Urothelium cell line (cell line): Measurements from ENCODE around the gene PUS3.
"Not testable (repeated sequence)": the region's sequence is repeated elsewhere in the genome, so short reads cannot be mapped to it uniquely, and the experiment has no call there.

Source experiments
- DNase-seq: peaks from one replicate; pipeline ENCODE4 v3.0.0; 2011; ENCODE audit warnings: low spot score, mixed read lengths
- FAIRE-seq: peaks from 2 replicates; lab custom pipeline; 2011; peaks lifted over from hg19 to GRCh38; lab: Jason Lieb, UNC

PUS3 gene

DNA sequence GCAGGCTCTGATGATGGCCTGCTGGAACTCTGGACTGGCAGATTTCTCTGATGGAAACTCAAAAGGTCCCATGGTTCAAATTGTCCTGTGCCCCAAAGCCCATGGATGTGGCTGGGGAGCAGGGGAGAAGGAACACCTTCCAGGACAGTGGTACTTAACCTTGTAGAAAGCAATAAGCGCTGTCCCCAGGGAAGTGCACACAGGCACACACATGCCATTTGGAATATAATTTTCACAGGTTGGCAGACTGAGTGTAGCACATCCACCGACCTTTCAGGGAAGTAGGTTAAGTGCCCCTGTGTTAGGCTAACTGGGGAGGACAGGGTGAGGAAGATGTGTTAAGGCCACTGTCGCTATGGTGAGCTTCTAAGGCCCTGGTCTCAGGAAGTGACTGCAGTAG is 19.1 kb upstream of the PUS3 start:
- FAIRE-seq (no peak), DNase-seq (no peak)

DNA sequence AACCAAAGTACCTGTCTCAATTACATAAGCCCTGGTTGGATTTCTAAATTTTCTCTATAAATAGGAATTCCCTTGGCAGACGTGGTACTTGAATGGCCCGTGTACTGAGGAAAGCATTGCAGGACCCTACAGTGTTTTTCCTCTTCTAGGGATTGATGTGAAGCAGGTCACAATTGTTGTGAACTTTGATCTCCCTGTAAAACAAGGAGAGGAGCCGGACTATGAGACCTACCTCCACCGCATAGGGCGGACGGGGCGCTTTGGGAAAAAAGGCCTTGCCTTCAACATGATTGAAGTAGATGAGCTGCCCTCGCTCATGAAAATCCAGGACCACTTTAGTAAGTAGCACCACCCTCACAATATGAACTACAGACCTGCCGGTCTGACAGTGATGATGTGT is 18.0 kb upstream of the PUS3 start:
- no peak for DNase-seq
- no peak for FAIRE-seq

DNA sequence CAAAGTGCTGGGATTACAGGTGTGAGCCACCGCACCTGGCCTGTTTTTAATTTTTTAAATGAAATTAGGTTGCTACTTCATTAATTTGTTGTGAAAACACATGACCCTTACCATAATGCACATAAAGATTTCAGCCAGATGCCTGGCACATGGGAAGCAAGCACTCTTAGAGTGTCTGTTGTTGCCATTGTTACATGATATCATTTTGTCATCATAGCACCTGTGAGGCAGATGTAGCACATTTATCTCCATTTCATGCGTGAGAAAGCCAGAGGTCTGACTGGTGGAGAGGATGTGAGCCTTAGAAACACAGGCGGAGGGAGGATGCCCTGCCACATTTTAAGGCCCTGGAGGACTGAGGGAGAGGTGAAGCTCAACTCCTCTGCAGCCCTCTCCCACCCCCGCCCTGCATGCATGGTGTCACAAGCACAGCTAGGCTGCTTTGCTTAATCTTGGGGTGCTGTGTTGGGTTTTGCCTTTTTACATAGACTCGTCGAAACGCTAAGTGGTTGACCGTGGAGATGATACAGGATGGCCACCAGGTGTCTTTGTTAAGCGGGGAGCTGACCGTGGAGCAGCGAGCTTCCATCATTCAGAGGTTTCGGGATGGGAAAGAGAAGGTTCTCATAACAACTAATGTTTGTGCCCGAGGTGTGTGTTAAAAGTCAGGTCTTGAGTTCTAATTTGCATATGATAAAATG is 15.3 kb upstream of the PUS3 start:
- no peak for DNase-seq
- FAIRE-seq, result no peak

DNA sequence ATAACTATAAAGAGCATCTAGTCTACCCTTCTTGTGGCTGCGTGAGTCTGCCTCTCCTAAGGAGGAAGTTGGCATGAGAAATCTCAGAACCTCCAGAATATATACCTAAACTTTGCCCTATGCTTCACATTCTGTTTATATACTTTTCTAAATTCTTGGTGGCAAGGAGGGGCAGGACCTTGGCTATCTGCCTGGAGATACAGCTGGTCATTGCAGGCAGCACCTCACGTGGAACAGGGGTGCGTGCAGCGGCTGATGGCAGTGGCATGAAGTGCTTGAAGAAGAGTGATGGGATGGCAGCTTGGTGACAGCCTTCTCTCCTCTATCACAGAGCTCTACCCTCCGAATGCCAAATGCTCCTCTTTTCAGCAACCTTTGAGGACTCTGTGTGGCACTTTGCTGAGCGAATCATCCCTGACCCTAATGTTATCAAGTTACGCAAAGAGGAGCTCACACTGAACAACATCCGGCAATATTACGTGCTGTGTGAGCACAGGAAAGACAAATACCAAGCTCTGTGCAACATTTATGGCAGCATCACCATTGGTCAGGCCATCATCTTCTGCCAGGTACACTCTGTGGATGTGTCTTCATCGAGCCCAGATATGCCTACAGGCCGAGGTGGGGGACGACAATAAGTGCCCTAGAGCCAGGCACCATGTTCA is 13.8 kb upstream of the PUS3 start:
- no peak for DNase-seq
- peak; percentile 73 for FAIRE-seq

DNA sequence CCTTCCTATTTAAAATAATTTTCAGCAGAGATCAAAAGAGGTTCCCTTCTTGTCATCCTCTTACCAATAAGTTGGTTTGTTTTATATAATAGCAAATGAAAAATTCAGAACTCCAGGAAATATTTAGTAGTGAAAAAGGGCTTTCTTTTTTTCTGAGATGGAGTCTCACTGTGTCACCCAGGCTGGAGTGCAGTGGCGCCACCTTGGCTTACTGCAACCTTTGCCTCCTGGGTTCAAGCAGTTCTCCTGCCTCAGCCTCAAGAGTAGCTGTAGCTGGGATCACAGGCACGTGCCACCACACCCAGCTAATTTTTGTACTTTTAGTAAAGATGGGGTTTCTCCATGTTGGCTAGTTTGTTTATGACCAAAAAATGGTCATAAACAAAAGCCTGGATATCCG is 11.6 kb upstream of the PUS3 start:
- DNase-seq, result not testable (repeated sequence)

DNA sequence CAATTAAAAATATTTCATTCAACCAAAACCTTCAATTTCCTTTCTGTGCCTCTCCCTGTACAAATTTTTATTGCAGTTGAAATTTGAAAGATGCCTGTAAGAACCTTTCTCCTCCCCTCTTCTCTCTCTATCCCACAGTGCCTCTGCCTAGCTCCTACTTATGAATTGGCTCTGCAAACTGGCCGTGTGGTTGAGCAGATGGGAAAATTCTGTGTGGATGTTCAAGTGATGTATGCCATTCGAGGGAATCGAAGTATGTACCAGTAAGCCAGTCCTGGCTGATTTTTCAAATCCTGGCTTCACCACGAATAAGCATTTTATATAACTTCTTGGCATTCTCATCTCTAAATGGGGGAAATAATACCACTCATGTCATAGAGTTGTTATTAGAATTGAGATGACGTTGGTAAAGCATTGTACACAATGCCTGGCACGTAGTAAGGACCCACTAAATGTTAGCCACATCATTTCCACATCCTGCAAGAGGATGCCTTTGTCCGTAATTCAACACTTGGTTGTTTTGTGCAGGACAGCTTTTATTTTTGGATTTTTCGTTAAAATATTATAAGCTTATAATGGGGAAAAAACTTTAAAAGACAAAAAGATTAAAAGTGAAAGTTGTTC is 7.3 kb upstream of the PUS3 start:
- DNase-seq (no peak), FAIRE-seq (no peak)

More for the DNA sequence above, 11.6 kb upstream of the PUS3 start:
- not testable (repeated sequence) for FAIRE-seq

DNA sequence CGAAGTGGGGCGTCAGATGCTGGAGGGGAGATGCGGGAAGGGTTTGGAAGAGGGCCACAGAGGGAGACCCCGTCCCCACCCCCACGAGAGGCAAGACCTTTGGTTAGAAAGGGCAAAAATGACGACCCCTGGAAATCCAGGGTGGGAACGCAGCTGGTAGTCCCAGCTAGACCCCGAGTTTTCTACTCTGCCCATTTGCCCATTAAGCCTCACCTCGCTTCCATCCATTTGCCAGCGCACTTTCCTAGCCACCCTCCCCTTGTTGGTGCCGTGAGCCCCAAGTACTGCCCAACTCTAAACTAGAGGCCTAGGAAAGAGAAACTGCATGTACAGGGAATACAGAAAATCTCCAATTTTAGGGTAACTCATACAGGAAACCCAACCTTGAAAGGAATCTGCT is 1.7 kb upstream of the PUS3 start:
- DNase-seq (no peak), FAIRE-seq (no peak)

DNA sequence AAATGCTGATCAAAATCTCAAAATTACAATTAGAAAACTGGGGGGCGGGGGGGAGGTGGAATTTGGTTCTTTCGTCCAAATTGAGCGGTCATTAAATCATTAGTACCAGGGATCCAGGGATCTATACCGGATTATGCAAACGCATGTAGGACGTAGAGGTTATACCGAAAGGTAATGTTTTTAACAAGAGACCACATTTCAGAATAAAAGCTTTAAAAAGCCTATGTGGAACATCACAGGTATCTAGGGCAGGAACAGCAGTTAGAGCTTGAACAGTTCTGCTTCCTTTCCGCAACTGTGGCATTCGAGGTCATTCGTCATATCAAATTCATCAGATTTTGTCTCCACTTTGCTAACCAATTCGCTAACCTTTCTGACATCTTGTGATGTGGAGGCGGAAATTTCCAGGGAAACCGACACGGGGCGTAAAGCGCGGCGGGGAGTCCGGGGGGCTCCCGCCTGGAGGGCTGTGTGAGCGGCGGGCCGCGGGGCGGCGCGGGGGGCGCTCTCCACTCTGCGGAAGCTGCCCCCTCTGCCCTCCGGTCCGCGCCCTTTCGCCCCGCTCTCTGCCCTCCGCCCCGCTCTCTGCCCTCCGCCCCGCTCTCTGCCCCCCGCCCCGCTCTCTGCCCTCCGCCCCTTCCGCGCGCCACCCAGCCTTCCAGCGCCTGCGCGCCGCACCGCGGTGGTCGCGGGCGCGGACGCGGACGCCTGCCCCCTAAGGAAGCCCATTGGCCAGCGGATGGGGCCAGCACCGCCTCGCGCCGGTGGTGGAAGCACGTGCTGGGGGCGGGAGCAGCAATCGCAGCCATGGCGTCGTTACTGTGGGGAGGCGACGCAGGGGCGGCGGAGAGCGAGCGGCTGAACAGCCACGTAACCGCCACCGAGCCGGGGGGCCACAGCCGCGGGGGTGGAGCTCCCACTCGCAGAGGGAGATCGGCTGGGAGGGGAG is 979 bp upstream of the PUS3 start, which contains the start of gene DDX25:
Gene DDX25, plus strand, starts transcription at position 798 of the 949 bp plus-strand sequence. Its CDS starts 10 bp downstream, at position 808.
- FAIRE-seq (no peak), DNase-seq (no peak)

DNA sequence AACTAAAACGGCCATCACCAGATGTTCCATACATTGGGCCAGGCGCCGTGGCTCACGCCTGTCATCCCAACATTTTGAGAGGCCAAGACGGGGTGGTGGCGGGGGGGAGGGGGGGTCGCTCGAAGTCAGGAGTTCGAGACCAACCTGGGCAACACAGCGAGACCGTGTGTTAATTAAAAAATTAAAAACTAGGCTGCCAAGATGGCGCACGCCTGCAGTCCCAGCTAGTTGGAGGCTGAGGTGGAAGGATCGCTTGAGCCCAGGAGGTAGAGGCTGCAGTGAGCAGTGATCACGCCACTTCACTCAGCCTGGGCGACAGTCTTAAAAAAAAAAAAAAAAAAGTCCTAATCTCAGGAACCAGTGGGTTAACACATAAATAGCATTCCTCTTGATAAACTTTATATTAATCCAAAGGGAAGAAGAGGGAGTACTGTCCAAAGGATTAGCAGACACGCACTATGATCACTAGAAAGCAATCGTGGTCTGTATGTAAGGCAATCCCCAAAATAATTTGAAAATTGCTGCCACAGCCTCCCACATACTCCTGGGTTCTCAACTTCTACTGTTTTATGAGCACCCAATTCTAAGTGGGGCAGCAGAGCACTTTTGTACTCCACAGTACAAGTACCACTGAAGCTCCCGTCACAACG is 604 bp downstream of the PUS3 start:
- no peak for FAIRE-seq

DNA sequence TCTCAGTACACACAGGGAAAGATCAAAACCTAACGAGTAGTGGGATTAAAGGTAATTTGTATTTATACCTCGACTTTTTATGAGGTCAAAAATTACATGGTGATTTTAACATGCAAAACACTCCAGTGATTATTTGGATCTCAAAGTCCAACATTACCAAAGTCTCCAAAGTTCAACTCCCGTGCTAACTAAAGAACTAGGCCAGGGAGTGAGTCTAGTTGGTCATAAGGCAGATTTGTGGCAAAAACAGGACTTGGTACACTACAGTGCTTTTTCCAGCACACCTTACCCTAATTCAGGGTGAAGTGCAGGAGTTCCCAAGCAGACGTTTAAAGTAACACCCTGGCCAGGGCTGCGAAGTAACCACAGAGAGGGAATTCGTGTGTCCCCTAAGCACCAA is 1.1 kb downstream of the PUS3 start:
- FAIRE-seq, result no peak

More for the DNA sequence above, 604 bp downstream of the PUS3 start:
- no peak for DNase-seq

DNA sequence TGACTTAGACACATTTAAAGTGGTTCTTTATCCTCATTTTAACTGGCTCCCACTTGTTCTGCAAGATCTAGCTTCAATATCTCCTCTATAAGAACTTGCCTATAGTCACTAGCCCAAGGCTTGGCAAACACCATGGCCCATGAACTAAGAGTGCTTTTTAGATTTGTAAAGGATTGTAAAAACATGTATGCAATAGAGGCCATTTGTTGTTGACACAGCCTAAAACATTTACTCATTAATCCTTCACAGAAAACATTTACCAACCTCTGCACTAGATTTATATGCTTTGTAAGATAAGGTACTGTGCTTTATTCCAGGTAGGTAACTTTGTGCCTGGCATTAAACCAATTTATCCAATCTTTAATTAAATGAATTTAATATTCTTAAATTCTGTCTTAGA is 10.0 kb downstream of the PUS3 start:
- FAIRE-seq (no peak), DNase-seq (no peak)

More for the DNA sequence above, 1.1 kb downstream of the PUS3 start:
- DNase-seq, result no peak

DNA sequence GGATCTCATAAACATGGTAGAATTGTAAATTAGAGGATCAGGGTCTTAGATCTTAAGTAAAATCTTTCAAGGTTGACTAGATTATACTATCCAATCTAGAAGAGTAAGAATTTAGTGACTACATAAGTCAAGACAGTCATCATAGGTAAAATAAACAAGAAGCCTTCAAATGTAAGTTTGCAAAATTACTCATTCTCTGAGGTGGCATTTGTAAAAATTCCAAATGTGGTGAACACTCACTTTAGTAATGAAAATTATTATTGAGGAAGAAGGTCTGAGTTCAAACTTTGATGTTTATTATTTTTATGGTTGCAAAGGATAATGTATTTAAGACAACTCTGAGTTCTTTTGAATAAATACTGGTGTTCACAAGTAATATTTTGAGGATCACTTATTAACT is 10.9 kb downstream of the PUS3 start:
- DNase-seq (no peak), FAIRE-seq (no peak)

DNA sequence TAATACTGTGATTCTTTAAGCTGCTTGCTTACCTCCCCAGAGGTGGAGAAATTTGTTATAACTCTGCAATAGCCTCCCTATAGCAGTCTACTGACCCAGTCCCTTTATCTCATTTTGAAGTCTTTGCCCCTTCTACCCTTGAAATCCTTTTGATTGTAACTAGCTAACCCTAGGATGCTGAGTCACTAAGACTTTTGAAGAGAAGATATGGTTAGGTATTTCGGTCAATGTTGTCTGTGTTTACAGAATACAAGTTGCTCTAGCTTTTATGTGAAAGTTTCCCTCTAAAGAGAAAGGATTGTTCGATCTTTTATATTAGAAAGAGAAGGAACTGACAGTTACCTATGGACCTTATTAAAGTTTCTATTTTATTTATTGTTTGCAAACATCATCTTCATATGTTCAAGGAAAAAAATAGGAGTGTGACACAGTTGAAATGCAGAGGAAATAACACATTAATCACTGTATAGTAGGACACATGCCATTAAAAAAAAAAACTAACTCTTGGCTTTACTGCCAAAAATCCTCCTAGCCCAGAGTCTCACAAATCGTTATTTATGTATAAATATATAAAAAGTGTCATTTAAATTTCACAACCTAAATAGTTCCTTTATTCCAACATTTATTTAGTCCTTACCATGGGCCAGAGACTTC is 12.4 kb downstream of the PUS3 start:
- no peak for FAIRE-seq

DNA sequence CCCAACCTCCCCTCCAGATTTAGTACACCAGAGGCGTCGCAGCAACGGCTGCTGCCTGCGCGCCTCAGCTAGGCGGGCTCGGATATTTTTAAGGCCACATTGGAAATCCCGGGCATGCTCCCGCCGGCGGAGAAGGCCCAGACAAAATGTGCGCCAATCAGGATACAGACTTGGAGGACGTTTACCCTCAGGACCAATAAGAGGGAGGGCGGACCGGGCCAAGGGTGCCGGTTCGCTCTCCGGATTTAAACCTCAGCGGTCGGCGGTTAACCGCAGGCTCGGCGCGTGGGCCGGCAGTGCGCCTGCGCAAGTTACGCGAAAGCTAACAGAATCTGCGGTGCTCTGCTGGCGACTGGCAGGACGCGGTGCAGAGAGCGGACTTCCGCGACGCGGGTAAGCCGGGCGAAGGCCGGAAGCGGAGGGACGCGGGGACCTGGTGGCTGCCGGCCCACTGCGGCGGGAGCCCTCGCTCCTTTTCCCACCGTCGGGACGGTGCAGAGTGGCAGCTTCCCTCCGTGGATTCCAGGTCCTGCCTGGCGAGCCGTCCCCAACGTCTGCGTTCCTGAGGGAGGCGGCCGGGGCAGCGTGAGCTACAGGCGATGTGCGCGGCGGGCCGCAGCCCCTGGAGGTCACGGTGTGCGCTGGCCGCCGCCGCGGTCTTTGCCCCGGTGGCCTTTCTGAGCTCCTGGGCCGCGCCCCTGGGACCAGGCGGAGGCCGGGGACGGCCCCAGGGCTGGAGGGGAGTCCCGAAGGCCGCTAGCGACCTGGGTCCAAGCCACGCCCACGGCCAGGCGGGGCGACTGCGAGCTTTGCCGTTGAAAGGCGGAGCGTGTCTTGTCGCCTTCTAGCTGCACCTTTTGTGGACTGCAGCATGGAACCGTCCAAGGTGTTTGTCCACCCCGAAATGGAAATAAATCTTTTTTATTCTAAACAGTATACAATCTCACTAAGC is 15.4 kb downstream of the PUS3 start, which contains the start of gene HYLS1:
Gene HYLS1, plus strand, starts transcription at position 296 of the 952 bp plus-strand sequence. CDS start 11,701 bp downstream, outside the sequence.
- peak; percentile 92 for DNase-seq
- FAIRE-seq, result peak; percentile 9

More for the DNA sequence above, 12.4 kb downstream of the PUS3 start:
- DNase-seq, result no peak

DNA sequence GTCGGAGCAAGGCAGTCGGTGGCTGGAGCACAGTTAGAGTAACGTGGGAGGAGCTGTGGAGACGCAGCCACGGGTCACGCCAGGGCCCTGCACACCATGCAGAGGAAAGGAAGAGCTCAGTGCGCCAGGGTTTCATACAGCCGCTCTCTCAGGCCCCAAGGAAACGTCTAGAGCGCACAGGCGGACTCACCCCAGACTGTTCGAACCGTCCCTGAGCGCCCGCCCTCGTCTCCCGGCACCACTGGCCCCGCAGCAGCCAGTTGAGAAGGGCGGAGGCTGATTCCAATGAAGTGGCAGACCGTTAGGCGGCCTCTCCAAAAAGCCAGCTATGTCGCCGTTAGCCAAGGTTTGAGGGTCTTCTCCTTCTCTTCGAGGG is 16.0 kb downstream of the PUS3 start:
- no peak for FAIRE-seq

DNA sequence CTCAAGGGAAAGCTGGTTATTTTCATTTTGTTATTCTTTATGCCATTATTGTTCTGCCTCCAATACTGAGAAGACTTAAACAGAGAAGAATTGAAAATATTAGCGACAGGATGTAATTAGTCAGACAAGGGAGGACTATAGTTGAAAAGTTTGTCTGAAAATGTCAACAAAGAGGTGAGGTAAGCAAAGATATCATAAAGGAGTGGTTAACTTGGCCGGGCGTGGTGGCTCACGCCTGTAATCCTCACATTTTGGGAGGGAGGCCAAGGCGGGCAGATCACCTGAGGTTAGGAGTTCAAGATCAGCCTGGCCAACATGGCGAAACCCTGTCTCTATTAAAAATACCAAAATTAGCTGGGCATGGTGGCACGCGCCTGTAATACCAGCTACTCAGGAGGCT is 19.6 kb downstream of the PUS3 start:
- DNase-seq, result no peak
- no peak for FAIRE-seq

More for the DNA sequence above, 16.0 kb downstream of the PUS3 start:
- peak; percentile 34 for DNase-seq

DNA sequence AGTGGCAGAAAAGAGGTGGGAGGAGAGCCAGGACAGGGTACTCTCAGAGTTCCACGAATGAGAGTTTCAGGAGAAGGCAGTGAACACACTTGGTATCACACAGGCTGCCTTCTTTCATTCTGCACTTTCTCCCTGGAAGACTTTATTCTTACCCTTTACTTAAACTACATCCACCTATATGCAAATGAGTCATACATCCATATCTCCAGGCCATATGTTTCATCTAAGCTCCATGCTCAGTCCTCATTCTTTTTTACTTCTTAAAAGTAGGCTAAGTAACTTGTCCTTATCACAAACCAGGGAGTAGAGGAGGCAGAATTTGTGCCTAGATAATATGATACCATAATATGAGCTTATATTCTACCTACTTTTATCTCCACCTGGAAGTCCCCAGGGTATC is 21.7 kb downstream of the PUS3 start:
- DNase-seq (no peak), FAIRE-seq (no peak)

DNA sequence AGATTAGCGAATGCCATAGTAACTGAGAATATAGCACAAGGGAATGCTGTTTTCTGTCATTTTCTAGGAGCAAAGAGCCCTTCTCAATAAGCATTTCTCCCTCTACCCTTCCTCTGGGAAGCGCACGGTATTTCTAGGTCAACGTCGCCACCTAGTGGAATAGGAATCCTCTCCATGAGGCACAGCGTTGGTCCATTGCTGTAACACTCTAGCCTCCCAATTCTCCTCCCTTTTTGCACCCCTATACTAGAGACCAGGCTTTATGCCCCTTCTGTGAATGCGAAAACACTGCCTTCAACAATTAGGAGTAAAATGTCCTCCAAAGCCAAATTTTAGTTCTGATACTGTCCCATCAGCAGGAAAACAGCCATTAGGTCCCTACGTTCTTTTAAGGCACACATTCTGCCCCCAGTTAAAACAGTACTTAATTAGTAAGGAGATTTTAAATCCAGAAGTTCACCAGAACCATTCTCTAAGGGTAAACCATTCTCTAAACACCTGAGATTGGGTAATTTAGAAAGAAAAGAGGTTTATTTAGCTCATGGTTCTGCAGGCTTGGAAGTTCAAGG is 28.4 kb downstream of the PUS3 start:
- FAIRE-seq (no peak), DNase-seq (peak; percentile 29)
